HCT116 (cell line): Measurements from ENCODE around the gene COL8A2. TPM values are rescaled to one million over a fixed set of nuclear protein-coding genes. Genes with fewer than 3 reads are reported as not detected.

Source experiments
- ATAC-seq: fragments of 200-7000 bp; cut with Tn5 transposase; 2 replicates; pipeline ENCODE4 v1.9.1; 2020; ENCODE audit warnings: mild to moderate bottlenecking, moderate library complexity
- BruUV-seq: library from RNA; stranded (reverse); fragments of 400-500 nt; replicated peaks from 2 replicates; lab custom pipeline; 2021; lab: Mats Ljungman, UMichigan
- CTCF ChIA-PET: fragments of 300-600 bp; sonication (Branson Sonifier 250); formaldehyde crosslinking; loops from one replicate; lab custom pipeline; 2021; ENCODE audit warnings: antibody characterized with exemption; lab: Charles Lee
- POLR2A ChIA-PET: fragments of 300-600, 350-600 bp; sonication (Branson Sonifier 250); formaldehyde crosslinking; loops from one replicate; lab custom pipeline; 2021; ENCODE audit warnings: antibody characterized with exemption; lab: Charles Lee
- RAD21 ChIA-PET, 2 experiments: fragments of 300-600 bp; sonication (Branson Sonifier 250); formaldehyde crosslinking; loops; one replicate each; lab custom pipeline; 2023; ENCODE audit warnings: low total read pairs in 2 of 2; ENCODE audit not compliant: uncharacterized antibody in 2 of 2, unreplicated experiment in 2 of 2, low non-redundant PET in 1 of 2; lab: Charles Lee
- DNase-seq: peaks from one replicate; pipeline ENCODE4 v3.0.0-alpha.2; 2010; ENCODE audit warnings: low read depth, low spot score
- H2AFZ ChIP-seq: fragments of 200-600 bp; shearing (Covaris generic), sonication (generic); 2 replicates; pipeline ENCODE4 v1.6.1; 2017; ENCODE audit warnings: low read depth, mixed run types, mixed read lengths, antibody characterized with exemption, low read length; ENCODE audit not compliant: poor library complexity, severe bottlenecking
- H3K27ac ChIP-seq: 2 replicates; pipeline ENCODE4 v1.5.1; 2012; ENCODE audit warnings: low read depth, low read length
- H3K27me3 ChIP-seq: fragments of 200-600 bp; sonication (generic); 2 replicates; pipeline ENCODE4 v1.6.1; 2016; ENCODE audit warnings: mixed run types, low read length, mixed read lengths; ENCODE audit not compliant: insufficient read depth
- H3K36me3 ChIP-seq, 2 experiments: fragments of 200-500 bp in 1 of 2; fragments of 200-600 bp in 1 of 2; sonication (Bioruptor generic) in 1 of 2; sonication (generic) in 1 of 2; 2 replicates each; pipeline versions ENCODE4 v1.5.1 to v1.6.1; 2014 to 2016; ENCODE audit warnings: low read length in 2 of 2, inconsistent platforms in 1 of 2, mixed read lengths in 1 of 2, mixed run types in 1 of 2; ENCODE audit not compliant: insufficient read depth in 2 of 2, control insufficient read depth in 1 of 2
- H3K4me1 ChIP-seq, 2 experiments: fragments of 200-600 bp in 1 of 2; sonication (generic) in 1 of 2; 2 replicates each; pipeline versions ENCODE4 v1.5.1 to v1.6.1; 2012 to 2017; ENCODE audit warnings: low read length in 2 of 2, inconsistent platforms in 1 of 2, mild to moderate bottlenecking in 1 of 2, mixed read lengths in 1 of 2, mixed run types in 1 of 2, moderate library complexity in 1 of 2; ENCODE audit not compliant: insufficient read depth in 2 of 2, control insufficient read depth in 1 of 2
- H3K4me2 ChIP-seq: fragments of 200-600 bp; sonication (generic); 2 replicates; pipeline ENCODE4 v1.6.1; 2017; ENCODE audit warnings: mixed run types, low read length, mixed read lengths
- H3K4me3 ChIP-seq, 2 experiments: fragments of 200-600 bp in 1 of 2; sonication (generic) in 1 of 2; replicated peaks in 1 of 2; 2 replicates each; pipeline ENCODE4 v1.5.1; 2011 to 2016; ENCODE audit warnings: low read length in 2 of 2, control low read depth in 1 of 2, low read depth in 1 of 2, mild to moderate bottlenecking in 1 of 2, mixed read lengths in 1 of 2, mixed run types in 1 of 2
- H3K79me2 ChIP-seq: fragments of 200-600 bp; sonication (generic); 2 replicates; pipeline ENCODE4 v1.6.1; 2017; ENCODE audit warnings: mild to moderate bottlenecking, mixed run types, low read length, moderate library complexity, mixed read lengths; ENCODE audit not compliant: insufficient read depth
- H3K9ac ChIP-seq: fragments of 200-600 bp; sonication (generic); 2 replicates; pipeline ENCODE4 v1.6.1; 2016; ENCODE audit warnings: low read length, mixed read lengths
- H3K9me2 ChIP-seq: fragments of 200-600 bp; sonication (generic), shearing (Covaris generic); 2 replicates; pipeline ENCODE4 v1.6.1; 2017; ENCODE audit warnings: mixed run types, mild to moderate bottlenecking, moderate library complexity; ENCODE audit not compliant: insufficient read depth
- H3K9me3 ChIP-seq, 2 experiments: fragments of 200-500 bp in 1 of 2; fragments of 200-600 bp in 1 of 2; sonication (Bioruptor generic) in 1 of 2; sonication (generic) in 1 of 2; 2 replicates each; pipeline ENCODE4 v1.6.1; 2014 to 2017; ENCODE audit warnings: low read length in 2 of 2, mixed read lengths in 2 of 2, inconsistent platforms in 1 of 2, low read depth in 1 of 2, mild to moderate bottlenecking in 1 of 2, mixed run types in 1 of 2, moderate library complexity in 1 of 2; ENCODE audit not compliant: control insufficient read depth in 1 of 2, insufficient read depth in 1 of 2
- H4K20me1 ChIP-seq: fragments of 200-600 bp; sonication (generic), shearing (Covaris generic); 2 replicates; pipeline ENCODE4 v1.6.1; 2017; ENCODE audit warnings: mixed run types, mild to moderate bottlenecking, moderate library complexity; ENCODE audit not compliant: insufficient read depth
- ATF3 ChIP-seq: IDR thresholded peaks from 2 replicates; pipeline ENCODE4 v1.6.1; 2012
- CBX3 ChIP-seq: IDR thresholded peaks from 2 replicates; pipeline ENCODE4 v1.6.1; 2012; ENCODE audit warnings: low read depth
- CTCF ChIP-seq, 3 experiments: fragments of 200-600 bp in 1 of 3; sonication (generic) in 1 of 3; IDR thresholded peaks in 2 of 3; conservative IDR thresholded peaks in 1 of 3; 2 replicates each; pipeline ENCODE4 v1.5.1; 2012 to 2017; ENCODE audit warnings: low read depth in 2 of 3, low read length in 2 of 3, antibody characterized with exemption in 1 of 3, borderline replicate concordance in 1 of 3, control low read depth in 1 of 3, mild to moderate bottlenecking in 1 of 3, mixed read lengths in 1 of 3, mixed run types in 1 of 3, moderate library complexity in 1 of 3; ENCODE audit not compliant: insufficient read depth in 1 of 3
- EGR1 ChIP-seq: IDR thresholded peaks from 2 replicates; pipeline ENCODE4 v1.6.1; 2012; ENCODE audit warnings: low read depth
- ELF1 ChIP-seq: IDR thresholded peaks from 2 replicates; pipeline ENCODE4 v1.6.1; 2012; ENCODE audit warnings: low read depth, borderline replicate concordance
- EZH2 ChIP-seq: fragments of 200-600 bp; sonication (generic); IDR thresholded peaks from 2 replicates; pipeline ENCODE4 v1.6.1; 2017; ENCODE audit warnings: antibody characterized with exemption, mixed run types
- FOSL1 ChIP-seq: IDR thresholded peaks from 2 replicates; pipeline ENCODE4 v1.6.1; 2012; ENCODE audit warnings: low read depth
- JUND ChIP-seq: IDR thresholded peaks from 2 replicates; pipeline ENCODE4 v1.6.1; 2012
- MAX ChIP-seq: IDR thresholded peaks from 2 replicates; pipeline ENCODE4 v1.6.1; 2012
- POLR2A ChIP-seq: IDR thresholded peaks from 2 replicates; pipeline ENCODE4 v1.7.0; 2011; ENCODE audit warnings: borderline replicate concordance; ENCODE audit not compliant: insufficient read depth, insufficient read length; ENCODE audit errors: extremely low read depth
- POLR2AphosphoS5 ChIP-seq: IDR thresholded peaks from 2 replicates; pipeline ENCODE4 v1.6.1; 2011; ENCODE audit warnings: mild to moderate bottlenecking, low read depth, low read length, moderate library complexity
- RAD21 ChIP-seq: IDR thresholded peaks from 2 replicates; pipeline ENCODE4 v1.6.1; 2012; ENCODE audit warnings: low read depth, mild to moderate bottlenecking
- REST ChIP-seq: IDR thresholded peaks from 2 replicates; pipeline ENCODE4 v1.6.1; 2012; ENCODE audit warnings: low read depth
- SIN3A ChIP-seq: IDR thresholded peaks from 2 replicates; pipeline ENCODE4 v1.6.1; 2012; ENCODE audit warnings: low read depth
- SP1 ChIP-seq: IDR thresholded peaks from 2 replicates; pipeline ENCODE4 v1.6.1; 2012; ENCODE audit warnings: low read depth
- TCF7L2 ChIP-seq: IDR thresholded peaks from 2 replicates; pipeline ENCODE4 v1.7.0; 2011; ENCODE audit warnings: borderline replicate concordance, inconsistent platforms; ENCODE audit not compliant: insufficient read depth, insufficient read length; ENCODE audit errors: extremely low read depth
- YY1 ChIP-seq: IDR thresholded peaks from 2 replicates; pipeline ENCODE4 v1.6.1; 2011; ENCODE audit warnings: low read length, low read depth, moderate library complexity, mild to moderate bottlenecking; ENCODE audit not compliant: insufficient replicate concordance; ENCODE audit errors: extremely low read depth
- ZBTB33 ChIP-seq: IDR thresholded peaks from 2 replicates; pipeline ENCODE4 v1.6.1; 2011; ENCODE audit warnings: mild to moderate bottlenecking, low read length, moderate library complexity; ENCODE audit not compliant: insufficient replicate concordance; ENCODE audit errors: extremely low read depth
- ZFX ChIP-seq: fragments of 450-650 bp; IDR thresholded peaks from 2 replicates; pipeline ENCODE4 v1.6.1; 2017
- ZNF274 ChIP-seq: fragments of 200-500 bp; sonication (Bioruptor generic); IDR thresholded peaks from 2 replicates; pipeline ENCODE4 v1.6.1; 2014; ENCODE audit warnings: mild to moderate bottlenecking, low read depth, low read length, inconsistent platforms
- intact Hi-C: fragments of 100-400 bp; cut with micrococcal nuclease; formaldehyde crosslinking; loops from 2 replicates; pipeline ENCODE4 v1.10.0; 2022
- total RNA-seq: library from RNA; stranded (reverse); gene quantifications from one replicate; pipeline ENCODE4 v1.2.1, GENCODE V29; 2021; ENCODE audit not compliant: unreplicated experiment

The COL8A2 gene
- total RNA-seq, 1 experiment from 2014 or later = 0.05 TPM

- no TSS peak for BruUV-seq
- TF ChIP-seq ATF3 = no peak
- TF ChIP-seq SIN3A = no peak
- no peak for TF ChIP-seq CBX3
- TF ChIP-seq TCF7L2 = no peak
- no peak for TF ChIP-seq YY1
- no peak for TF ChIP-seq EZH2
- no peak for TF ChIP-seq JUND
- TF ChIP-seq EGR1 = no peak
- no peak for TF ChIP-seq POLR2A
- no peak for TF ChIP-seq MAX
- no peak for TF ChIP-seq ZFX
- TF ChIP-seq SP1 = no peak
- no peak for TF ChIP-seq CTCF (IDR thresholded peaks at IDR 0.05 in 2 of 3, conservative IDR thresholded peaks at IDR 0.05 in 1 of 3; ENCODE audit: borderline replicate concordance in 1 of 3, insufficient read depth in 1 of 3, low read depth in 2 of 3, low read length in 2 of 3)
- TF ChIP-seq ZBTB33 = no peak
- no peak for TF ChIP-seq ELF1
- TF ChIP-seq POLR2AphosphoS5 = no peak
- no peak for TF ChIP-seq REST
- no peak for TF ChIP-seq FOSL1
- no peak for TF ChIP-seq ZNF274
- TF ChIP-seq RAD21 = no peak
- no peak overlapping the region for H3K27ac ChIP-seq
- no peak overlapping the region for H3K4me3 ChIP-seq
- no peaks in the 10 kb centered on the region for H3K27me3 ChIP-seq
- POLR2A ChIA-PET = no interaction called here
- no peak overlapping the region for H3K4me2 ChIP-seq
- peaks cover 2 to 22% of the 10 kb centered on the region in 2 experiments; a peak in 1 of 4 replicates for H3K36me3 ChIP-seq
- RAD21 ChIA-PET = no interaction called here
- H3K79me2 ChIP-seq = peaks cover 27% of the 10 kb centered on the region
- H3K9ac ChIP-seq = no peak overlapping the region
- no peak for ATAC-seq
- H2AFZ ChIP-seq = no peak overlapping the region
- H3K9me3 ChIP-seq = no peaks in the 10 kb centered on the region
- CTCF ChIA-PET = no interaction called here
- no peaks in the 10 kb centered on the region for H3K9me2 ChIP-seq
- intact Hi-C loops = no loop called here
- no peak for DNase-seq
- H4K20me1 ChIP-seq = no peaks in the 10 kb centered on the region
- peaks cover 0 to 31% of the 10 kb centered on the region in 2 experiments; a peak in 3 of 4 replicates for H3K4me1 ChIP-seq
Measured at GRCh38 chr1:36137226-36137625, 12.2 kb upstream of the COL8A2 start.
